Glomerular endothelial cell (primary cell): Measurements from ENCODE around the gene PSIP1. TPM values are rescaled to one million over a fixed set of nuclear protein-coding genes. Genes with fewer than 3 reads are reported as not detected.
"Not testable (repeated sequence)": the region's sequence is repeated elsewhere in the genome, so short reads cannot be mapped to it uniquely, and the experiment has no call there.

ENCODE experiments used
- DNase-seq: peaks from one replicate; pipeline ENCODE4 v3.0.0-alpha.2; 2011; ENCODE audit warnings: low read depth, low spot score; ENCODE audit errors: extremely low read depth
- total RNA-seq: library from RNA; depleted of rRNA; stranded (reverse); fragments of >200 nt; gene quantifications from 2 replicates; pipeline ENCODE4 v1.2.3, GENCODE V29; 2015

PSIP1 gene
- total RNA-seq: 25.8 and 48.4 TPM in 2 replicates

DNA sequence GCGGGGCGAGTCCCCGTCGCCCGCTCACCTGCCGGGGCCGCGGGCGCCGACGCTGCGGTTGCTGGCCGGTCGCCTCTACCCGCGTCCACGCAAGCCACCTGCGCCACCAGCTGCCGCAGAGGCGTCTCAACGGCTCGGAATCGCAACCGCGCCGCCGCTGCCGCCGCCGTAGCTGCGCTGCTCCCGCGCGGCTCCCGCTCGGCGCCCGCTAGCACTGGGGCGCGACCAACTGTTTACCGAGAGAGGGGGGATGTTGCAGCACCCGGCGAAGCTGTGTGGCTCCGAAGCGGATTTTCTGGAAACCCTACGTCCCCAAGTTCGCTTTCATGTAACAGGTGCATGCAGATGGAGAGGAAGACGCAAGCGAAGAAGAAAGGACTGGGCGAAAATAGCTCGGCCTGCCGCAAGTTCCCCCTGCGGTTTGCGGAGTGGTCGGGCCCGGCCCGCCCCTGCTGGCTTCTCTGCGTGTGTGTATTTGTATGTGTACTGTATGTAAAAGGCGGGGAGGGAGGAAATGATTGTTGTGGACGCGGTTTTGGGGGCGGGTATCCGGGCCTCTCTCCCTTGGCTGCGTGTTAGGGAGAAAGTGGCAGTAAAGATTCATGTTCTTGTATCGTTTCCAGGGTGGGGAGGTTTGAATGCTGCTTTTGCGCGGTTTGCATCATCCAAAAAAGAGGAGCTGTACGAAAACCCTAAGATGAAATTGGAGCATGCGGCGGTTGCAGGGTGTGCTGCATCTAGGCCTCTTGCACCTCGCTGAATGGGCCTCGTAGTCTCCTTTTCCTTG, at the start of gene PSIP1:
TSS of gene PSIP1 (minus strand) at position 182 of the 787 bp plus-strand sequence. CDS start 782 bp downstream, outside the sequence.
- peak; percentile 41 for DNase-seq

DNA sequence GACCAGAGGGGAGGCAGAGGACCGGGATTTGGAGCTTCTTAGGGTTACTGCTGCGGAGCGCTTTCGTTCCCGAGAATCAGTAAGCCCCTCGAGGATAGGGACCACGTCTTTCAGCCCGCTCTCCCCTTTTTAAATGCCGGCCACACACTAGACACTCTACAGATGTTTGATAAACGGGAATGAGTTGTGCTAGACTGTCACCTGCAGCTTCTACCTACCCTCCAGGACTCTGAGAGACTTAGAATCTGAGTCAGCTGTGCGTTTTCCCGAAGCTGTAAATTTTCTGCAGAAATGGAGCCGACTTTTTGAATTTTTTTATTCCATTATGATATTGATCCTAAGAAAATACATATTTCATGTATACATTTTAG, 42.7 kb upstream of the PSIP1 start:
- no peak for DNase-seq

DNA sequence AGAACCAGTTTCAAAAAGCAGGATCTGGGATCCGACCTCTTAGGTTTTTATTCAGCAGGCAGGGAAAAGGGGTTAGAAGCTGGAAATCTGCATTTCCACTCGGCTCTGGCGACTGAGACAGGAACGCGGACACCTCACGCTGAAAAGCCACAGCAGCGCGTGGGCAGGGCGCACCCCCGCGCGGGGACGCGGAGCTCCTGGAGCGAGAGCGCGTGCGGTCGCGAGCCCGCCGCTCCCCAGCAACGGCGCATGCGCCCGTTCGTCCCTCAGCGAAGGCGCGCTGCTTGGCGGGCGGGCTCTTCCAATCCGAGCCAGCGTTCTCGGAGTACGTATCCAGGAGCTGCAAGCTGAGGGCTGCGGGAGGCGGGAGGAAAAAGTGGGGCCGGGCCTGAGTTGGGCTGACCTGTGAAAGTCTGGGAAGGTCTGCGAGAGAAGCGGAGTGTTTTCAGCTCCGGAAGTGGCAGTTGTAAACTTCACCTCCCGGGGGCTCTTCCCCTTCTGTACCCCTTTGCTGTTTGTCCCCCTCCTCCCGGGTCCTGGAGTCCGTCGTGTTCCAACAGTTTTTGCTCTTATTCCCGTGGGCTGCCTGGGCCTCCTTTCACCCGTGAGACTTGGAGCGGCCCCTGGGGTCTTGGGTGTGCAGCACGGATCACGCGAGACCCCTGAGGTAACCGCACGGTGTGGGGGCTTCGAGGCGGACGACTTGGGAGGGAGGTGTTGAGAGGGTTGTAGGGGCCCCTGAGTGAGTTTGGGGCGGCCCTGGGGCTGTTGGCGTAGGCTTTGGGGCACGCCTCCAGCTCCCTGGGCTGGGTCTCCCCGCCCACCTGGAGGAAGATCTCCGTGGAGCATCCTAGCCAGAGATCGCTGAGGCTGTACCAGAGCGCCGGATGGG, 42.1 kb upstream of the PSIP1 start, which contains the start of gene CCDC171:
TSS of gene CCDC171 (plus strand) at position 408 of the 892 bp plus-strand sequence. CDS start 11,046 bp downstream, outside the sequence.
- peak; percentile 51 for DNase-seq

DNA sequence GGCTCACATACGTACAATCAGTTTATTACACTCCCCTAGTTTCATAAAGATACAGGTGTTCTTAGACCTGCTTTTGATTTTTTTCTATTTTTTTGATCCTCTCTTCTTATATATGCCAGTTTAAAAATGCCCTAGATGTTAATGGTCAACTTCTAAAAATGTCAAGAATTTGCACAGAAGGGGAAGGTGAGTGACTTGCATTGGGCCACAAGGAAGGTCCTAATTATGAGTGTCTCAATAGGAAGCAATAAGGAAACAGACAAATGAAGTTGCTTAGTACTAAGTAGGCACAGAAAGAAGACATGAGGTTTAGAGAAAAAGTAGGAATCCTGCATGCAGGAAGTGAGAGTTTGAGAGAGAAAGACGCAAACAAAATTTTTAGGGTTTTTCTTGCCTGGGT, 38.8 kb upstream of the PSIP1 start:
- no peak for DNase-seq

DNA sequence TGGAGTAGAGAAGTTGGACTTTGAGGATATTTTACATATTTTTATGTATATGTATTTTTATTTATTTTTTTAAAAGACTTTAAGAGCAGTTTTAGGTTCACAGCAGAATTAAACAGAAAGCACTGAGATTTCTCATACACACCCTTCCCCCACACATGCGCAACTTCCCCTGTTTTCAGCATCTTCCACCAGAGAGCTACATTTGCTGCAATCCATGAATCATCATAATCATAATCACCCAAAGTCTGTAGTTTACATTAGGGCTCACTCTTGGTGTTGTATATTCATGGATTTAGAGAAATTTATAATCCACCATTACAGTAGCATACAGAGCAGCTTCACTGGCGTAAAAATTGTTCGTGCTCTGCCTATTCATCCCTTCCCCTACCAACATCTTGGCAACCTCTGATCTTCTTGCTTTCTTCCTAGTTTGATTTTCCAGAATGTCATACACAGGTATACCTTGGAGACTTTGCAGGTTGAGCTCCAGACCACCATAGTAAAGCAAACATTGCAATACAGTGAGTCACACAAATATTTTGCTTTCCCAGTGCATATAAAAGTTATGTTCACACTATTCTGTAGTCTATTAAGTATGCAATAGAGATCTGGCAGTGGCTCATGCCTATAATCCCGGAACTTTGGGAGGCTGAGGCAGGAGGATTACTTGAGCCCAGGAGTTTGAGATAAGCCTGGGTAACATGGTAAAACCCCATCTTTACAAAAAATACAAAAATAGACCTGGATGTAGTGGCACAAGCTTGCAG, 32.5 kb upstream of the PSIP1 start:
- DNase-seq: no peak

GRCh38 chr9:15542624-15543023, 31.9 kb upstream of the PSIP1 start:
- DNase-seq: no peak

DNA sequence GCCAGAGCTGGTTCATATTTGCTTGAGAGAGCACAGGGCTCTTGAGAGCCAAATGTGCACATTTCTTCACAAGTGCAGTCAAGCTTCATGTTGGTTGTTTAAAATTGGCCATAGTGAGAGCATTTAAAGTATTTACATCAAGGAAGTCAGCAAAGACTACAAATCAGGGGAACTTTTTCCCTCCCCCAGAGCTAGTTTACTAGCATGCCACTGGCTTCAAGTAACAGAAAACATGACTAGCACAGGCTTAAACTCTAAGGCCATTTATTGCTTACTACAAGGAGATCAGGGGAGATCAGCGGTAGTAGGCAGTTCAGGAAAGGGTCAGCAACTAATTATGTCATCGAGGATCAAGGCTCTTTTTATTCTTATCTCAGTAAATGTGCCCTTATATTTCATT, 31.1 kb upstream of the PSIP1 start:
- no peak for DNase-seq

- no peak for DNase-seq
These were observed 20.6 kb upstream of the PSIP1 start for GRCh38 chr9:15531380-15531779.

DNA sequence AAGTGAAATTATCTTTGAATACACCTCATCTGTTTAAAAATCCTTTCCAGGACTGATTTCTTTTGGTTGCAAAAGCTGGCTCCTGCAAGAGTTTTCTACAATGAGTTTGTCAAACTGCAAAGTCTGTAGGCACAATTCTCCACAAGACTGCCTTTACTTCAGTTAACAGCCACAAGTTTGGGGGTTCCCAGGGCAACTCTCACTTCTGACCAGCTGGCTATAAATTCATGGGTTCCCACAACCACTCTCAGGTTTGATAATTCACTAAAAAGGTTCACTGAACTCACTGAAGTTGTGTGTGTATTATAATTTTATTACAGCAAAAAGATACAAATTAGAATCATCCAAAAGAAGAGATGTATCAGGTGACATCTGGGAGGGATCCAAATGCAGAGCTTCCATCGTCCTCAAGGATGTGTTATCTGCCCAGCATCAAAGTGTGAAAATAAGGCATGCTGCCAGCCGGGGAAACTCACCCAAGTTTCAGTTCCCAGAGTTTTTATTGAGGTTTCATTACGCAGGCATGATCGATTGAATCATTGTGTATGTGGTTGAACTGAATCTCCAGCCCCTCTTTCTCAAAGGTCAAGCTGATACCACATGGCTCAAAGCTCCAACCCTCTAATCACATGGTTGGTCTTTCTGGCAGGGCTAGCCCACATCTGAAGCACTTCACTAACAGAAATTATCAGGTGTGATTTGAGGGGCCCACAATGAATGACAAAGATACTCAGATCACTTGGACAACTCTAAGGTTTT, 19.0 kb upstream of the PSIP1 start:
- no peak for DNase-seq

- DNase-seq: not testable (repeated sequence)
These were observed 16.3 kb upstream of the PSIP1 start for GRCh38 chr9:15527035-15527434.

- no peak for DNase-seq
These were observed 15.2 kb upstream of the PSIP1 start for GRCh38 chr9:15525958-15526357.

DNA sequence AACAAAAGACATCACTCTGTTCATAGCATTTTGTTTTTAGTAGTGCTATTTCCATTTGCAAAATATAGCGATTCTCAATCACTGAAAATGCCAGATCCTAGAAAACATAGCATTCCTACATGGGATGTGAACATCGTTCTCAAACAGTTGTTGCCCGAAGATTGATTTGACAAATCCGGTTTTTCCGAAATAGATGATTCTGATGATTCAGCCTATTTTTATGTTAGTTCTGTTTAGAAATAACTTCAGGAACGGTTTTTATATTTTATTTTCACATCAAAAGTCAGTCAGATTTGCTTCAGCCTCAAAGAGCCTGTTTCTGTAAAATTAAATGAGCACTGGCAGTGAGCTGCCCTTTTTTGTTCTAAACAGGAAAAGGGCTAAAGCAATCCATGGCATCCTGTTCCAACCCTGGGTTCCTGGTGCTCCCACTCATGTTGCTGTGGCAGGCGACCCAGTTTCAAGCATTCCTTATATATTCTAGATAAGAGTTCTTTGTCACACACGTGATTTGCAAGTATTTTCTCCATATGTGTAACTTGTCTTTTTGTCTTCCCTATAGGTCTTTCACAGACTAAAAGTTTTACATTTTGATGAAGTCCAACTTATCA, 14.2 kb upstream of the PSIP1 start:
- peak; percentile 9 for DNase-seq

DNA sequence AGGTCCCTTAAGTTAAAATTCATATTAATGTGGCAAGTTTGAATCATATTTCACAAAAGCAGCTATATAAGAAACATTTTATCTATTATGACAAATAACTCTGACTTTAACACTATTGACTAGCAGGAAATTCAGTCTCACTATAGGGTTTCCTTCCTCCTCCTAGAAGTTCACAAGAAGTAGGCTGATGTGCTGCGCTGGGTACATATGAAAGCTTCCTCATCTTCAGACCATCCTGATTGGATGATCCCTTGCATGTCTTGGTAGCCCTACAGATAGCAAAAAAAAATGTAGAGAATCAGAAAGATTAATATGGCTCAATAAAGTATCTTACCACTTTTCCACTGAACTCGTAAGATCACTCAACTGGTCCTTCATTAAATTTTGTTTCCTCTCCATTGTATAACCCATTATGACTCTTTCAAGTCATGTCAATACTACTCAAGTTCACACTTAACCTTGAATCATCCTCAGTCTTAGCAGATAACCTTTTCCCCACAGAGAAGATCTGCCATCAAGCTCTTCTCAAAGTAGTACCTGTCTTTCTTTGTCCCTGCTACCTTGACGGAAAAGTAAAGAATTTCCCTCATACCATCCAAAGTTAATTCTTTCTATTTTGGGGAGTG, 11.5 kb upstream of the PSIP1 start:
- no peak for DNase-seq

GRCh38 chr9:15521254-15521653, 10.5 kb upstream of the PSIP1 start:
- DNase-seq: no peak

GRCh38 chr9:15519831-15520230, 9.1 kb upstream of the PSIP1 start:
- no peak for DNase-seq

DNA sequence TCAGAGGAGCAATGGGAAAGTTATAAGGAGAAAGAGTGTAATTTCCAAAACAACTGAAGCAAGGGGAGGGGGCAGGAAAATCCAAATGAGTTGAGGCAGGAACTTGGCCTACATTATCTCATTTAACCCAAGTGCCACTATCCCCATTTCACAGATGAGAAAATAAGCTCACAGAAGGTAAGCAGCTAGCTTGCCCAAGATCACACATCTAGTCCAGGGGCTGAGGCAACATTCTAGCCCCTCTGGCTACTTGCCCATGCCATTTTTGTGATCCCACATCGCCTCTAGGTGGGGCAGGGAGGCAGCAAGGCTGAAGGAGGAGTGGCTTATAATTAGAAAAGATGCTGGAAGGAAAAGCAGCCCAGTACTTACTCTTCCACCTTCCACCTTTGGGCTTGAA, 2.6 kb upstream of the PSIP1 start:
- no peak for DNase-seq

- no peak for DNase-seq
These were observed 2.1 kb upstream of the PSIP1 start for GRCh38 chr9:15512889-15513288.

- no peak for DNase-seq
These were observed 1.4 kb upstream of the PSIP1 start for GRCh38 chr9:15512204-15512603.
